Upper lobe of right lung (tissue), 1 donor: Measurements from ENCODE around the gene FLRT1. TPM values are rescaled to one million over a fixed set of nuclear protein-coding genes. Genes with fewer than 3 reads are reported as not detected.

Source experiments
- ATAC-seq: fragments of 200-7000 bp; cut with Tn5 transposase; one replicate; pipeline ENCODE4 v1.9.1; 2020; ENCODE audit warnings: mild to moderate bottlenecking, moderate library complexity
- DNase-seq: peaks from one replicate; pipeline ENCODE4 v3.0.0-alpha.2; 2020
- H3K27ac ChIP-seq: fragments of 200-600 bp; one replicate; pipeline ENCODE4 v1.8.0; 2022
- H3K27me3 ChIP-seq: fragments of 200-600 bp; one replicate; pipeline ENCODE4 v1.8.0; 2022; ENCODE audit warnings: mild to moderate bottlenecking
- H3K36me3 ChIP-seq: fragments of 200-600 bp; one replicate; pipeline ENCODE4 v1.8.0; 2022
- H3K4me1 ChIP-seq: fragments of 200-600 bp; one replicate; pipeline ENCODE4 v1.8.0; 2022
- H3K4me3 ChIP-seq: fragments of 200-600 bp; one replicate; pipeline ENCODE4 v1.8.0; 2022; ENCODE audit warnings: mild to moderate bottlenecking
- H3K9me3 ChIP-seq: fragments of 200-600 bp; one replicate; pipeline ENCODE4 v1.8.0; 2022
- CTCF ChIP-seq: fragments of 200-600 bp; IDR thresholded peaks from one replicate; pipeline ENCODE4 v1.8.0; 2022; ENCODE audit warnings: antibody characterized with exemption
- intact Hi-C: fragments of 100-400 bp; cut with DNase I; formaldehyde crosslinking; loops from one replicate; pipeline ENCODE4 v1.11.0; 2022
- total RNA-seq: library from RNA; stranded (reverse); fragmentation: NEBNext Ultra II Directional; extraction: Animal tissue kit (Norgen Biotek cat#: 25700); gene quantifications from one replicate; pipeline ENCODE4 v1.2.1, GENCODE V29; 2021
- donor health status: DM: no; HTN: yes; CAD: no; lungs with severe emphysema.

The FLRT1 gene
- total RNA-seq, 1 donor from 2014 or later, result not detected

GRCh38 chr11:64007629-64008282 lies 28.0 kb upstream of the FLRT1 start:
- ATAC-seq, result peak; percentile 91
- Histone ChIP-seq H3K27me3 (no peaks in the 10 kb centered on the region), H3K36me3 (no peaks in the 10 kb centered on the region), H3K4me3 (peak overlapping the region; percentile 45), H3K9me3 (no peaks in the 10 kb centered on the region), H3K4me1 (peaks cover 15% of the 10 kb centered on the region), H3K27ac (peak overlapping the region; percentile 9)
- peak; percentile 89 for DNase-seq
- TF ChIP-seq CTCF, result peak; percentile 34
- intact Hi-C loops, result no loop called here

GRCh38 chr11:64008283-64008913 lies 27.3 kb upstream of the FLRT1 start:
- Histone ChIP-seq H3K4me3 (peak overlapping the region; percentile 45), H3K27ac (peak overlapping the region; percentile 9)
- ATAC-seq, result no peak

GRCh38 chr11:64008914-64009633 lies 26.7 kb upstream of the FLRT1 start:
- no peak overlapping the region for H3K27ac ChIP-seq
- intact Hi-C loops, result no loop called here
- TF ChIP-seq CTCF, result no peak
- no peaks in the 10 kb centered on the region for H3K27me3 ChIP-seq
- no peak for DNase-seq
- no peaks in the 10 kb centered on the region for H3K9me3 ChIP-seq
- no peak for ATAC-seq
- no peaks in the 10 kb centered on the region for H3K36me3 ChIP-seq
- no peak overlapping the region for H3K4me3 ChIP-seq
- H3K4me1 ChIP-seq, result peaks cover 15% of the 10 kb centered on the region

More at GRCh38 chr11:64008283-64008913, 27.3 kb upstream of the FLRT1 start:
- H3K9me3 ChIP-seq, result no peaks in the 10 kb centered on the region
- no peak for TF ChIP-seq CTCF
- intact Hi-C loops, result no loop called here
- DNase-seq, result no peak
- no peaks in the 10 kb centered on the region for H3K27me3 ChIP-seq
- no peaks in the 10 kb centered on the region for H3K36me3 ChIP-seq
- peaks cover 15% of the 10 kb centered on the region for H3K4me1 ChIP-seq

- no peak overlapping the region for H3K4me3 ChIP-seq
- no peak for TF ChIP-seq CTCF
- H3K4me1 ChIP-seq, result peaks cover 15% of the 10 kb centered on the region
- H3K36me3 ChIP-seq, result no peaks in the 10 kb centered on the region
- ATAC-seq (no peak), DNase-seq (no peak)
- intact Hi-C loops, result no loop called here
- H3K27ac ChIP-seq, result no peak overlapping the region
- no peaks in the 10 kb centered on the region for H3K27me3 ChIP-seq
- H3K9me3 ChIP-seq, result no peaks in the 10 kb centered on the region
Observed at GRCh38 chr11:64009710-64010109, 26.0 kb upstream of the FLRT1 start.

- Histone ChIP-seq H3K9me3 (no peaks in the 10 kb centered on the region), H3K4me3 (no peak overlapping the region), H3K27me3 (no peaks in the 10 kb centered on the region), H3K36me3 (no peaks in the 10 kb centered on the region), H3K4me1 (peaks cover 15% of the 10 kb centered on the region), H3K27ac (no peak overlapping the region)
- DNase-seq (no peak), ATAC-seq (no peak)
- intact Hi-C loops, result no loop called here
- TF ChIP-seq CTCF, result no peak
Observed at GRCh38 chr11:64010783-64011182, 24.9 kb upstream of the FLRT1 start.
